Stimulated activated CD4-positive, alpha-beta T cell treated with anti-CD3 and anti-CD28 coated beads, Interleukin-1b, Interleukin-23, amount 100 ng/mL, for 24 hours (primary cell): ENCODE results near the gene MEI4.
"Not testable (repeated sequence)": the region's sequence is repeated elsewhere in the genome, so short reads cannot be mapped to it uniquely, and the experiment has no call there.

ENCODE experiments used
- DNase-seq, 4 experiments: peaks; one replicate each; pipeline ENCODE4 v3.0.0-alpha.2; 2020; ENCODE audit warnings: low read depth in 4 of 4, low spot score in 1 of 4

MEI4 gene, protein sequence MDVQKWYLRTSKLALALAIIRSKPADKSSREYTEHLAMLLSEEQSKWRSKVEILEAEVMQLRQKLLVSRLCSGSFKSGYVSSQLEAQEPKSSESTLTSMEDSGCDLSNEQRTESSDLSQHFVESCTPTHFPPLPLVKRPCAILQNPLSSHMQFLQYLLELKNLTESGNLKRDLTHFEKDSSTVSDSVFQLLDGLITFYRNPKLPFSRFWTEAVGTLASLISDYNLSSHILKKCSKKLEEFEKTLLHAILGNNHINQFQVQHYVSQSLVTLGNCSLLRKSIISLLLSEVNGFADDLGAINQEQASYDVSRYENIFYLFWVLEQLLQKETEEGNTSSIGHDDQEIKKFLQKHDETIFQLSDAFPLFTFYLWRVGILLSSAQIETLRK

GRCh38 chr6:77652739-77653138 is at the start of gene MEI4:
TSS of gene MEI4 (plus strand) at chr6:77653039. CDS start at chr6:77690672, 37,633 bp downstream.
- DNase-seq, result no peak

- DNase-seq, result no peak
Measured at GRCh38 chr6:77604476-77604875, 48.4 kb upstream of the MEI4 start.

DNA sequence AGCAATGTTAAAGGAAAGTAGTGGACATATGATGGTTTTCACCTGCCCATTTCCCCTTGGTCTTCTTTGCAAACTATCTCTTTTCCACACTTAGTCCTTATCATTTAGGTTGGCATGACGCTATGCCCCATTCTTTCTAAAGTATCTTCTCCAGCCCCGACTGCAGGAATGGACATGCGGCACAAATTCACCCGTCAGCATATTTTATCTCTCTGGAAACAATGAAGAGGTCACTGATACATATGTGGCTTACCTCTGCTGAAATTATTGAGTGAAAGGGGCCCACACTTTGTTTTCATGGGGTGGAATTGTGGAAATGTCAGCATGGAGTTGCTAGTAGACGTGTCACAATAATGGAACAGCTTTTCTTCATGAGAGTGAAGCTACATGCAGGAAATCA is 45.8 kb upstream of the MEI4 start:
- DNase-seq, result no peak

DNA sequence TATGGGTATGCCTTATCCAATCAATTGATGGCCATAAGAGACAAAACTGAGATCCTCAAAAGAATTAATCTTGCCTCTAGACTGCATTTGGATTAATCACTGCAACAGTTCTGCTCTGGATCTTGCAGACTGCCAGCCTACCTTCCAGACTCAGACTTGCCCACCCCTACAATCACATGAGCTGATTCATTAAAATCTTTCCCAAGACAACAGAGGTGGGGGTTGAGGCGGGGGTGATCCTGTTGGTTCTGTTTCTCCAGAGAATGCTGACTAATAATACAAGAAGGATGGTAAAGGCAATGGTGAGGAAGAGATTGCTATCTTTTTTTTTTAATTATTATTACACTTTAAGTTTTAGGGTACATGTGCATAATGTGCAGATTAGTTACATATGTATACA is 43.7 kb upstream of the MEI4 start:
- DNase-seq, result no peak

DNA sequence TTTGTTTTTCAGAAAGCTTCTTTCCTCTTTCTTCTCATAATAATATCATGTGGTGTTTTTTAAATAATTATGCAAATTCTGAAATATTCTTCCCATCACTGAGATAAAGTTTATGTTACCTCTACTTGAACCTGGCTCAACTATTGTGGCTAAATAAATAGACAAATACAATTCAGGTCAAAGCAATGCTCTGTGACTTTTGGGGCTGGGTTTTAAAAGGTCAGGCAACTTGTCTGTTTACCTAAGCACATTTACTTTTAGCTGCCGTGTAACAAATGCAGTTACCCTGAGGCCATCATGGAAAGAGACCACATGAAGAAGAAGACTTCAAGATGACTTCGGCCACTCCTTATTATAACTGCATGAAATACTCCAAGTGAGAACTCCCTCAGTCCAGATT is 33.7 kb upstream of the MEI4 start:
- no peak for DNase-seq

DNA sequence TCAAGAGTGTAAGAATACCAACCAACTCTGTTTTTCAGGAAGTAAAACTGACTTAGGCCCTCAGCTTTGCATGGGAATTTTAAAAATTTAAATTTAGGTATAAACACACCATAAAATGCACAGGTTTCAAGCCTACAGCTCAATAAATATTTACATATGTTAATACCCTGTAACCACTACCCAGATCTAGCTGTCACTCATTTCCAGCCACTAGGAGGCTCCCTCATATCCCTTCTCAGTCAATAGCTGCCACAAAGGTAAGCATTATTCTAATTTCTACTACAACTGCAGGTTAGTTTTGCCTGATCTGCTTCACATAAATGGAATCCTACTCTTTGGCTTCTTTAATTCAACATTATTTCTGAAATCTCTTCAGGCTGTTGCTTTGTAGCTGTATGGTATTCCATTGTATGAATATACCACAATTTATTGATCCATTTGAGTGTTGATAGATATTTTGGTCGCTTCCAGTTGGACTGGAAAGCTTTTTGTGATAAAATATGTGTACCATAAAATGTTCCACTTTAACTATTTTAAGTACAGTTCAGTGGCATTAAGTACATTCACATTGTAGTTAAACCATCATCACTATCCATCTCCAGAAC is 32.5 kb upstream of the MEI4 start:
- no peak for DNase-seq

DNA sequence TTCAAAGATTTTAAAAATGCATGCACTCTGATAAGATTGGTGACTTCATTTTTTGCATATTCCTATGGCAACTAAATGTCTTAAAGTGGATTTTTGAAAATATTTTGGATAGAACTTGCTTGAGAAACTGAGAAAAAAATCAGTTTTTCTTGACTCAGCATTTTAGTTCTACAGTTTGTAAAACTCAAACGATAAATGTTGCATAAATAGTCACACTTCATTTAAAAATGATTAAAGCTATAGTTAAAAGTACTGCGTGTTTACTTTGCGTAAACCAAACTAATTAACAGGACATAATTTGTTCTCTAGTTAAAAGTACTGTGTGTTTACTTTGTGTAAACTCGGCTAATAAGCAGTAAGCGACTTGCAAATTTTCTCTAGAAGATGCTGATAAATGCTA is 28.3 kb upstream of the MEI4 start:
- DNase-seq, result no peak

DNA sequence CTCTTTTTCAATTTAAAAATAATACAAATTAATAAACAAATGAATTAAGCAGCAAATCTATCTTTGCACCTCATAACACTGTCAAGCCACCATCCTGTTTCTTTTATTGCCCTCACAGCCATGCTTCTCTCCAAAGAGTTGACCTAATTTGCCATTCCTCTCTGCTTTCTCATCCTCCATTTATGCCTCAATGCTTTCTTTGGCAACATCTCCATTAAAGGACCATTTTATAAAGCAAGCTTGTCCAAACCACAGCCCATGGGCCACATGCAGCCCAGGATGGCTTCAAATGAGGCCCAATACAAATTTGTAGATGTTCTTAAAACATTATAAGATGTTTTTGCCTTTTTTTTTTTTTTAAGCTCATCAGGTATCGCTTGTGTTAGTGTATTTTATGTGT is 26.4 kb upstream of the MEI4 start:
- DNase-seq, result no peak

DNA sequence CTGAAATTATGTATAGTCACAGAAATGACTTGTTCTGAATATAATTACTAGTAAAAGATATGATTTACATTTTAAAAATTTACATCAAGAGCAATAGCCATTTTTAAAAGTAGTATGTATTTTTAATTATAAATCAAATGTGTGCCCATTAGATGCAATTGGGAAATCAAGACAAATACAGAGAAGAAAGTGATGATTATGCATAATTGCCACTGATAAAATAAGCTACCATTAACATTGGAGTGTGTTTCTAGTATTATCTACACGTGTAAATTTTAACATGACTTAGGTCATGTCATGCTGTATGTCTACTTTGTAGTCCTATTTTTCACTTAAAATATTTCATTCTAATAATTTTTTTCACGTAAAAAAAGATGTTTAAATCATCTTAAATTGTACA is 22.8 kb upstream of the MEI4 start:
- DNase-seq, result no peak

DNA sequence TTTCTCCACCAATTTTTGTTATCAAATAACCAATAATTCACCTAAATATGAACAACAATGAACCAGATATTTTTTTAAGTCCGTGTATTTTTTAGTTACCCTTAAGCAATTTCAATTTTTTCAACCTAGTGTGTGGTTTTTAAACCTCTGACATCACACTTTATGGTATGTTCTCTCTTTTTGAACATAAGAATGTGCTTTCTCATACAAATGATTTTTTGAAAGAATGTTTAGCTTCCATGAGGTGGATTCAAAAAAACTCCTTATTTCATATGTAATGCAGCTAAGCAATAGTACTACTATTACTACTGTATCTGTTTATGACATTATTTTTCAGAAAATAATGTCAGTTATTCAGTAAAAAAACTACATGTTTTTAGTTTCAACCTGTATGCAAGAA is 19.4 kb upstream of the MEI4 start:
- no peak for DNase-seq

GRCh38 chr6:77633993-77634715 is 18.7 kb upstream of the MEI4 start:
- no peak for DNase-seq

DNA sequence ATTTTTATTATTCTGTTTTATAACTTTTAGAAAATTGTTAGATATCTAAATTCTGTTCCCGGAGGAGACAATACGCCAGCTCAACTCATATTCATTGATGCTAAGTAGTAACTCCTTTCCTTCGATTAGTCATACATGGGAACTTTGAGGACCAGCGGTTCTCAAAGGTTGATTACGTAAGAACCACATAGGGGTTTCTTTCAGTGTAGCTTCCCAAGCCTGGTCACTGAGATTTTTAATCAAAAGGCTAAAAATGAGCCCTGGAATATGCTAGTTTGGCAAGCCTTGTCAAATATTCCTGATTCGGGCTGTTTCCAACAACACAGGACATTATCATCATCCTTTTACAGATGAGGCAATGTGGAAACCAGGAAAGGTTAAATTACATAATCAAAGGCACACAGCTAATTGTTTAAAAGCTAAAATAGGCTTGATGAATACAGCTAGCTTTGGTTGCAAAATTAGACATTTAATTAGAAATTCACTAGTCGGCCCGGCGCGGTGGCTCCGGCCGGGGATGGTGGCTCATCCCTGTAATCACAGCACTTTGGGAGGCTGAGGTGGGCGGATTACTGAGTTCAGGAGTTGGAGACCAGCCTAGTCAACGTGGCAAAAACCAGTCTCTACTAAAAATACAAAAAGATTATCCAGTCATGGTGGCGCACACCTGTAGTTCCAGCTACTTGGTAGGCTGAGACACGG is 14.6 kb upstream of the MEI4 start:
- no peak for DNase-seq

- no peak for DNase-seq
Measured at GRCh38 chr6:77644102-77644705, 8.6 kb upstream of the MEI4 start.

DNA sequence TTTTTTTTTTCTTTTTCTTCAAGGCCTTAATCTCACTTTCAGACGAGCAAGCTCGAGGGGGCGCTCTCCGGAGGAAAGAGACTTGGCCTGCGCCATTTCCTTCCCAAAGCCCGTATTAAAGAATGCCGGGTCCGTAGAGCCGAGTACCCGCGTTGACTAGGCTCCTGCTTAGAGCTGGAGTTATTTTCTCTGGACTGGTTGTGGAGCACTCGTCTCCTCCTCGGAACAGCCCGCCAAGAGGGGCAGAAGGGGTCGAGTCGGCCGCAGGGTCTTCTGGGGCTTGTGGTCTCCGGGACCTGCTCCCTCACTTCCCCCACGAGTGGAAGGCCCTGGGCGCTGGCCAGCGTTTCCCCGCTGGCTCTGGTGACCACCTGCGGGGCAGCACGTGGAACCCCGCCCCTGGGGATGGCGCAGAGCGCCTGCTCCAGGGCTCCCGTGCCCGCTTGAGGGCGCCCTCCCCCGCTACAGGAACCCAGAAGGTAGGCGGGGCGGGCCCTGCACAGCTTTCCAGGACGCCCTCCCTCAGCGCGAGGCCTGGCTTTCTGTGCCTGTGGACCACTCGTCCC is 2.7 kb upstream of the MEI4 start:
- peak in 1 of 4 experiments; percentile 0 for DNase-seq

GRCh38 chr6:77653816-77654215 is 977 bp downstream of the MEI4 start:
- no peak for DNase-seq

DNA sequence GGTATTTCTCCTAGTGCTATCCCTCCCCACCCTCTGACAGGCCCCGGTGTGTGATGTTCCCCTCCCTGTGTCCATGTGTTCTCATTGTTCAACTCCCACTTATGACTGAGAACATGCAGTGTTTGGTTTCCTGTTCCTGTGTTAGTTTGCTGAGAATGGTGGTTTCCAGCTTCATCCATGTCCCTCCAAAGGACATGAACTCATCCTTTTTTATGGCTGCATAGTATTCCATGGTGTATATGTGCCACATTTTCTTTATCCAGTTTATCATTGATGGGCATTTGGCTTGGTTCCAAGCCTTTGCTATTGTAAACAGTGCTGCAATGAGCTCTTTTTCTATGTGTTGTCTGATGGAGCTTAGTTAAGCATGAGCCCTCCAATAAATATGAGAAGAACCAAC is 2.2 kb downstream of the MEI4 start:
- not testable (repeated sequence) for DNase-seq

DNA sequence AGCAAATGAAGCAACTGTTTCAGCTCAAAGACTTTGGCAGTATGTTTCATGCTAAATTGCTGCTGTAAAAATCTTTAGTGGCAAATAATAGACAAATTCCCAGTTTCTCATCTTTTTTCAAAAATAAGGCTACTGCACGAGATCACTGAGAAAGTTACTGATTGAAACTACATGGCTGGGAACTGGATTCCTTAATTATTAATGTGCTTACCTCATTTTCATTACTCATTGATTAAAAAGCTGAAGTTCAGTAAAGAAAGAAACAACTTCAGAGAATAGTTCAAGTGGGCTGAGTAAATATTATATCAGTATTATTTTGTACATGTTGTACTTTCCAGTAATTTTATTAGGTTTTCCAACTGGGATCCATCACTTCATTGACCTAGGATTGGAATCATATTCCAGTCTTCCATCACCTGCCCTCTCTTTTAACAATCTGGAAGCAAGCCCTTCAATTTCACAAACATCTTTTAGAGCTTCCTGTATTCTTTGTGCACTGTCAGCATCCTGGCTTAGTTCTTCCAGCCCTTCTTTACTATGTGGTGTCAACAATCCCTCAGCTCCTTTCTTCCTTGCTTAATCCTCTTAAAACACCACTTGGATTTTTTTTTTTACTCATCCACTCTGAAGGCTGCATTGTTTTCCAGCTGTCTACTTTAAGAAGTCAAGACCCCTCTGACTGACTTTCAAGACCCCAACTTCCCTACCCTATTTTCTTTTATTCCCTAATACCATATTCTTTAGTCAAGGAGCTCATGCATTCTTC is 4.3 kb downstream of the MEI4 start:
- no peak for DNase-seq

GRCh38 chr6:77666340-77666739 is 13.5 kb downstream of the MEI4 start:
- no peak for DNase-seq

GRCh38 chr6:77666846-77667245 is 14.0 kb downstream of the MEI4 start:
- no peak for DNase-seq

GRCh38 chr6:77669913-77670312 is 17.1 kb downstream of the MEI4 start:
- no peak for DNase-seq
